RWPE2 (cell line): ENCODE results near the gene GPR151.

Experiments
- ATAC-seq: fragments of 200-7000 bp; cut with Tn5 transposase; 3 replicates; pipeline ENCODE4 v1.9.1; 2021; ENCODE audit warnings: low read depth
- DNase-seq: peaks from one replicate; pipeline ENCODE4 v3.0.0-alpha.2; 2020; ENCODE audit warnings: low spot score
- H3K27ac ChIP-seq: fragments of 450-650 bp; 2 replicates; pipeline ENCODE4 v1.5.1; 2017; ENCODE audit warnings: mild to moderate bottlenecking; ENCODE audit not compliant: poor library complexity, severe bottlenecking
- H3K27me3 ChIP-seq: fragments of 250-450 bp; sonication (Bioruptor Pico); 2 replicates; pipeline ENCODE4 v1.5.1; 2021; ENCODE audit warnings: mild to moderate bottlenecking, moderate library complexity; ENCODE audit not compliant: insufficient read depth, poor library complexity, severe bottlenecking
- H3K36me3 ChIP-seq: fragments of 250-450 bp; sonication (Bioruptor Pico); 2 replicates; pipeline ENCODE4 v1.5.1; 2020; ENCODE audit warnings: low read depth, mild to moderate bottlenecking, moderate library complexity
- H3K4me1 ChIP-seq: fragments of 250-450 bp; sonication (Bioruptor Pico); 2 replicates; pipeline ENCODE4 v1.5.1; 2021; ENCODE audit warnings: mild to moderate bottlenecking, moderate library complexity; ENCODE audit not compliant: insufficient read depth, poor library complexity, severe bottlenecking
- H3K4me3 ChIP-seq: fragments of 250-450 bp; sonication (Bioruptor Pico); 2 replicates; pipeline ENCODE4 v1.5.1; 2021; ENCODE audit warnings: mild to moderate bottlenecking, moderate library complexity; ENCODE audit not compliant: severe bottlenecking
- H3K9me3 ChIP-seq: fragments of 250-450 bp; sonication (Bioruptor Pico); 2 replicates; pipeline ENCODE4 v1.5.1; 2021; ENCODE audit warnings: mild to moderate bottlenecking, moderate library complexity; ENCODE audit not compliant: severe bottlenecking
- TF ChIP-seq, protein P1 (sequence below): fragments of 450-650 bp; IDR thresholded peaks from one replicate; pipeline ENCODE4 v1.5.1; 2017; ENCODE audit warnings: mild to moderate bottlenecking, moderate library complexity; ENCODE audit not compliant: poor library complexity, severe bottlenecking

The GPR151 gene

DNA sequence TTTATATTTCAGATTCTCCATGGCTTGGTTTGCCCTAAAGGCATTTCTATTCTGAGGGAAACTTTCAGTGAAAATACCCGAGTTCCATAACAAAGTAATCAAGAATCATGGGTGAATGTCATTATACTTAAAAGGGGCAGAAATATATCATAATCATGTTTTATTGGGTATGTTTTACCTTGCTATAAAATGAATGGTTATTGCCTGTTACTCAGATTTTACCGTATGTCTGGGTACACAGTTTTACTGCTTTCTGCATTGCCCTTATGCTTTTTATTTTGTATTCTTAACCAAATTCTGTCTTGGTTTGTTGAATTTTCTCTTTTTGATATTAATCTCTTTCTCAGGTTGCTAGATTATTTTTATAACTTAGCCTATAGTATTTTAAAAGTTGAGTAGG lies 2.5 kb downstream of the GPR151 start:
- Histone ChIP-seq H3K9me3 (no peaks in the 10 kb centered on the region), H3K36me3 (peaks cover 50% of the 10 kb centered on the region), H3K27ac (no peak overlapping the region), H3K27me3 (no peaks in the 10 kb centered on the region), H3K4me1 (no peaks in the 10 kb centered on the region), H3K4me3 (no peak overlapping the region)
- TF ChIP-seq, protein P1, sequence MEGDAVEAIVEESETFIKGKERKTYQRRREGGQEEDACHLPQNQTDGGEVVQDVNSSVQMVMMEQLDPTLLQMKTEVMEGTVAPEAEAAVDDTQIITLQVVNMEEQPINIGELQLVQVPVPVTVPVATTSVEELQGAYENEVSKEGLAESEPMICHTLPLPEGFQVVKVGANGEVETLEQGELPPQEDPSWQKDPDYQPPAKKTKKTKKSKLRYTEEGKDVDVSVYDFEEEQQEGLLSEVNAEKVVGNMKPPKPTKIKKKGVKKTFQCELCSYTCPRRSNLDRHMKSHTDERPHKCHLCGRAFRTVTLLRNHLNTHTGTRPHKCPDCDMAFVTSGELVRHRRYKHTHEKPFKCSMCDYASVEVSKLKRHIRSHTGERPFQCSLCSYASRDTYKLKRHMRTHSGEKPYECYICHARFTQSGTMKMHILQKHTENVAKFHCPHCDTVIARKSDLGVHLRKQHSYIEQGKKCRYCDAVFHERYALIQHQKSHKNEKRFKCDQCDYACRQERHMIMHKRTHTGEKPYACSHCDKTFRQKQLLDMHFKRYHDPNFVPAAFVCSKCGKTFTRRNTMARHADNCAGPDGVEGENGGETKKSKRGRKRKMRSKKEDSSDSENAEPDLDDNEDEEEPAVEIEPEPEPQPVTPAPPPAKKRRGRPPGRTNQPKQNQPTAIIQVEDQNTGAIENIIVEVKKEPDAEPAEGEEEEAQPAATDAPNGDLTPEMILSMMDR = no peak
- no peak for ATAC-seq
- no peak for DNase-seq

GRCh38 chr5:146510559-146511125 lies 5.3 kb downstream of the GPR151 start:
- Histone ChIP-seq H3K36me3 (peaks cover 78% of the 10 kb centered on the region), H3K27me3 (no peaks in the 10 kb centered on the region), H3K9me3 (no peaks in the 10 kb centered on the region), H3K4me1 (no peaks in the 10 kb centered on the region), H3K4me3 (no peak overlapping the region), H3K27ac (no peak overlapping the region)
- TF ChIP-seq, protein P1 = no peak
- no peak for DNase-seq
- ATAC-seq = peak; percentile 39; the same call in 2 of the 3 replicates

- no peaks in the 10 kb centered on the region for H3K9me3 ChIP-seq
- H3K27me3 ChIP-seq = no peaks in the 10 kb centered on the region
- H3K4me1 ChIP-seq = no peaks in the 10 kb centered on the region
- TF ChIP-seq, protein P1 = no peak
- H3K36me3 ChIP-seq = peaks cover 99% of the 10 kb centered on the region
- H3K27ac ChIP-seq = no peak overlapping the region
- no peak for ATAC-seq
- no peak for DNase-seq
- H3K4me3 ChIP-seq = no peak overlapping the region
These were observed 8.6 kb downstream of the GPR151 start for GRCh38 chr5:146507428-146507827.

- no peak for DNase-seq
- Histone ChIP-seq H3K4me1 (no peaks in the 10 kb centered on the region), H3K27me3 (no peaks in the 10 kb centered on the region), H3K36me3 (peaks cover 89% of the 10 kb centered on the region), H3K9me3 (no peaks in the 10 kb centered on the region), H3K4me3 (no peak overlapping the region), H3K27ac (no peak overlapping the region)
- no peak for ATAC-seq
- TF ChIP-seq, protein P1 = no peak
These were observed 16.3 kb downstream of the GPR151 start for GRCh38 chr5:146499680-146500079.

- DNase-seq = no peak
- TF ChIP-seq, protein P1 = no peak
- no peak for ATAC-seq
- no peak overlapping the region for H3K4me3 ChIP-seq
- no peaks in the 10 kb centered on the region for H3K27me3 ChIP-seq
- no peak overlapping the region for H3K27ac ChIP-seq
- no peaks in the 10 kb centered on the region for H3K9me3 ChIP-seq
- peaks cover 95% of the 10 kb centered on the region for H3K36me3 ChIP-seq
- no peaks in the 10 kb centered on the region for H3K4me1 ChIP-seq
These were observed 21.3 kb downstream of the GPR151 start for GRCh38 chr5:146494656-146495055.
